Kidney epithelial cell (primary cell): ENCODE results near the gene TASP1. TPM values are rescaled to one million over a fixed set of nuclear protein-coding genes. Genes with fewer than 3 reads are reported as not detected.

Experiments used
- DNase-seq: peaks from one replicate; pipeline ENCODE4 v3.0.0-alpha.2; 2010; ENCODE audit warnings: low read depth
- H3K27me3 ChIP-seq: 2 replicates; pipeline ENCODE4 v1.6.0; 2011; ENCODE audit warnings: low read length; ENCODE audit not compliant: control insufficient read depth, insufficient read depth
- H3K36me3 ChIP-seq: 2 replicates; pipeline ENCODE4 v1.5.1; 2011; ENCODE audit warnings: low read length; ENCODE audit not compliant: control insufficient read depth, insufficient read depth
- H3K4me3 ChIP-seq: 2 replicates; pipeline ENCODE4 v1.5.1; 2011; ENCODE audit warnings: low read depth, mild to moderate bottlenecking, control low read depth, low read length
- total RNA-seq: library from RNA; depleted of rRNA; stranded (reverse); fragments of >200 nt; gene quantifications from 2 replicates; pipeline ENCODE4 v1.2.3, GENCODE V29; 2015
- TF ChIP-seq, protein P1 (sequence below): IDR thresholded peaks from 2 replicates; pipeline ENCODE4 v1.5.1; 2011; ENCODE audit warnings: mild to moderate bottlenecking, moderate library complexity, low read length, control low read depth, inconsistent platforms; ENCODE audit not compliant: insufficient read depth, poor library complexity, severe bottlenecking

The TASP1 gene
- total RNA-seq, 1 donor from 2014 or later: 10.6 TPM

DNA sequence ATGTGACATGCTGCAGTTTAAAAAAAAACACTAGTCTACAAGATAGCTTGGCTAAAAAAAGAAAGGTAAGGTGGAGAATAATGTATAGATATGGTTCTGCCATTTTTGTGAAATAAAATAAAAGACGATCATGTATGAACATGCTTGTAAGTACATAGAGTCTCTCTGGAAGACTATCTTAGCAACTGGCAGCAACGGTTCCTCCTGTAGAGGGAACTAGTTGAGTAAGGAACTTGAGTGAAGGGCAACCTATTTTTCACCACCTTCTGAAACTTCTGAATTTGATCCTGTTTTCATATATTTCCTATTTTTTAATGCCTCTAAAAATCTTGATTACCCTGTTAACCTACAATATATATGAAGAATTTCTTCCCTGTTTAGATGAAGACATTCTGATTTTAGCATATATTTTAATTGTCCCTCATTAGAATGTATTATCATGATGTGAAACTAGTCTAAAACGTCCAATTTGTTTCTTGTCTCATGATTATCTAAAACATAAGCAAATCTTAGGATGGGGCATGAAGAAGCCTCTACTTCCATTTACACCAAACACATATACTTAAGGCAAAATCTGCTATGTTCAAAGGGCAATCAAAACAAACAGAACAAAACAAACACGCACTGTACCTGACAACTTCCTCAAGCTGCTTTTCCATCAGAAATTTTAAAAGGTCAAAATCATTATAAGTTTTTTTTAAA, 215.1 kb downstream of the TASP1 start:
- Histone ChIP-seq H3K36me3 (no peaks in the 10 kb centered on the region), H3K4me3 (no peak overlapping the region), H3K27me3 (no peaks in the 10 kb centered on the region)
- no peak for DNase-seq
- TF ChIP-seq, protein P1, sequence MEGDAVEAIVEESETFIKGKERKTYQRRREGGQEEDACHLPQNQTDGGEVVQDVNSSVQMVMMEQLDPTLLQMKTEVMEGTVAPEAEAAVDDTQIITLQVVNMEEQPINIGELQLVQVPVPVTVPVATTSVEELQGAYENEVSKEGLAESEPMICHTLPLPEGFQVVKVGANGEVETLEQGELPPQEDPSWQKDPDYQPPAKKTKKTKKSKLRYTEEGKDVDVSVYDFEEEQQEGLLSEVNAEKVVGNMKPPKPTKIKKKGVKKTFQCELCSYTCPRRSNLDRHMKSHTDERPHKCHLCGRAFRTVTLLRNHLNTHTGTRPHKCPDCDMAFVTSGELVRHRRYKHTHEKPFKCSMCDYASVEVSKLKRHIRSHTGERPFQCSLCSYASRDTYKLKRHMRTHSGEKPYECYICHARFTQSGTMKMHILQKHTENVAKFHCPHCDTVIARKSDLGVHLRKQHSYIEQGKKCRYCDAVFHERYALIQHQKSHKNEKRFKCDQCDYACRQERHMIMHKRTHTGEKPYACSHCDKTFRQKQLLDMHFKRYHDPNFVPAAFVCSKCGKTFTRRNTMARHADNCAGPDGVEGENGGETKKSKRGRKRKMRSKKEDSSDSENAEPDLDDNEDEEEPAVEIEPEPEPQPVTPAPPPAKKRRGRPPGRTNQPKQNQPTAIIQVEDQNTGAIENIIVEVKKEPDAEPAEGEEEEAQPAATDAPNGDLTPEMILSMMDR: no peak

DNA sequence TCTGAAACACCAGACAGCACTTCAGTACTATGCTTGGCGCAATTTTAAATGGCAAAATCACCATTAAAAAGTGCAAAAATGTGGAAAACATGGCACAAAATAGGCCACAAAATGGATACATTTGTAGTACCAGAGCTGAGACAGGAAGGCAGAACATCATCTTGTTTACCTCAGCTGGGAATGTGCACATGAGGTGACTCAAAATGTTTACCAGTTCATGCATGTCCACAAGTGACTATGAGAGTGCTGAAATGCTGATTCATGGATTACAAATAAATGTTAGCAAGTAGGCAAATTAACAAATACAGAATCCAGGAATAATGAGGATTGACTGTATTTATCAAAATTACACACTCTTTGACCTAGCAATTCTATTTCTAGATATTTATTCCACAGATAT, 216.1 kb downstream of the TASP1 start:
- no peak for DNase-seq
- Histone ChIP-seq H3K36me3 (no peaks in the 10 kb centered on the region), H3K27me3 (no peaks in the 10 kb centered on the region), H3K4me3 (no peak overlapping the region)
- TF ChIP-seq, protein P1: no peak

DNA sequence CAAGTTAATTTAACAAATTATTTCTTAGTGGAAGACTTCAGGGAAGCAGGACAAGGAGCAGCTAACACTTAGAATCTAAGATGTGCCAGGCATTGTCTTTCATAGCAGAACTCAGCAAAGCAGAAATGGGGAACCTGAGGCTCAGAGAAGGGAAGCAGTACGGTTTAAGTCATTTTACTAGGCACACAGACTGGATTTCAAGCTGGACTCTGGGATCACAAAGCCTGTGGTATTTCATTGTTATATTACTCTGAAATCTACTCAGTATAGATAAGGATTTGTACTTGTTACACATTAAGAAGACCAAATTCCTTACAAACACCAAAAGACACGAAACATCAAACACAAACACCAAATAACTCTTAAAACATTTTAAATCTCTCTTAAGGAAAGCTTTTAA, 218.1 kb downstream of the TASP1 start:
- no peaks in the 10 kb centered on the region for H3K27me3 ChIP-seq
- H3K36me3 ChIP-seq: no peaks in the 10 kb centered on the region
- no peak for DNase-seq
- no peak overlapping the region for H3K4me3 ChIP-seq
- TF ChIP-seq, protein P1: no peak

DNA sequence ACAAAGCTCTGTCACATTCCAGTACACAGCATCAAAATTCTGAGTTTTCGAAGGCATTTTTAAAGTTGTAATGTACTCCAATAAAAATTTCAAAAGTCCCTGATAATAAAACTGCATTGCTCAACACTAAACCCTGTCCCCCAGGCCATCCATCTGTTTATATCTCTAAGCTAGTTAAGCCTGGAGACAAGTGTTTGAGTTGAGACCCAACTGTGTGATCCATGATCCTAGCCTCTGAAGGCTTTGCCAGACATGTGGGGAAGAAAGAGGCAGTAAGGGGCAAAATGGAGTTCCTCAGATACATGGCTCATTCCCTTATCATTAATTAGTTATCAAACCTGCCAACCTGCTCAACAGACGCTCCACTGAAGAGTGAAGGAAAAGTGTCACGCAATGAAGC, 219.3 kb downstream of the TASP1 start:
- DNase-seq: no peak
- Histone ChIP-seq H3K36me3 (no peaks in the 10 kb centered on the region), H3K4me3 (no peak overlapping the region), H3K27me3 (no peaks in the 10 kb centered on the region)
- TF ChIP-seq, protein P1: no peak

DNA sequence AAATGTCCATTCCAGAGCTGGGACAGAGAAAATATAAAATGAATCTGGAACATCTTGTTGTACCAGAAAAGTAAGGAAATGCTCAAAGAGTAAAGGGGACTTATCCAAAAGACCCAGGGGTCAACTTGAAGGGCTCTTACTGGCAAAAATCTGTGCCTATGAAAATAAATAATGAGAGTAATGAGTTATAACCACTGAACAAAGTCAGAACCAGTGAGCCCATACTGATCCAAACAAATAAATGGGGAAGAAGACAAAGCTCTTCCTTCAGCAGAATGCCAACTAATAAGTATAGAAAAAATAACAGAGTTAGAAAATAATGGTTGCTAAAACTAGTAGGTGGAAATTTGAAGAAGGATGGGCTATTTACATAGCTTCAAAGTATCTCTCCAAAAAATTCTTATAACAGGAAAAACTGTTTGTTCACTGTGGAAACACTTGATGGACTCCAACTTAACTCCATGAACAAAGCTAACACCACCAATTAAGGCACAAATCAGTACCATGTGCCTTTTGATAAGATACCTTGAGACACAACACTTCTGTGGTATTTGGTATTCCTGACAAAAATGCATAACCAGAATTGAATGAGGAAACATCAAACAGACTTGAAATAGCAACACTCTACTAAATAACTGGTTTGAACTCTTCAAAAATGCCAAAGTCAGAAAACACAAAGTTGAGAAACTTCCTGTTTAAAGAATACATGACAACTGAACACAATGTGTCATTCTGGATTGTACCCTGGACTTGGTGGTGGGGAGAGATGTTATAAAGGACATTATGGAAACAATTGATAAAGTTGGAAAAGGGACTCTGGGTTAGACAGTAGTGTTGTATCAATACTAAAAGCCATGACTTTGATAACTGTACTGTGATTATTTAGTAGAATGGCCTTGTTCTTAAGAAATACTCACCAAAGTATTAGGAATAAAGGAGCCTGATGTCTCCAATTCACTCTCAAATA, 220.2 kb downstream of the TASP1 start:
- no peaks in the 10 kb centered on the region for H3K36me3 ChIP-seq
- DNase-seq: no peak
- H3K4me3 ChIP-seq: no peak overlapping the region
- no peaks in the 10 kb centered on the region for H3K27me3 ChIP-seq
- TF ChIP-seq, protein P1: no peak

DNA sequence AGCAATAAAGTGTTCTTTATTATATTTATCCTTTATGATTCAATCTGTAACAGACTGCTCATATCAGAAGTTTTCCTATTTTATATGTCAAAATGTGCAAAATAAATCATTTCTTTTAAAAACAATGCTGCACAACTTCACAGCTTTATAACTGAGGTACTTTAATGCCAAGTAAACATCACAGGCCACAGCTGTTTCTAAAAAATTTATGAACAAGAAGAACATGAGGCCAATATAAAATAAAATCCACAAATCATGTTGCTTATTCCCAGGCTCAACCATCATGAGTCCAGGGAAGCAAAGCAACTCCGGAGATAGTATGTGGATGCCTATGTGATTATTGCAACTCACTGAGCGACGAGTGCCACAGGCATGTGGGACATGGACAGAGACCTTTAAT, 222.2 kb downstream of the TASP1 start:
- Histone ChIP-seq H3K4me3 (no peak overlapping the region), H3K36me3 (no peaks in the 10 kb centered on the region), H3K27me3 (no peaks in the 10 kb centered on the region)
- TF ChIP-seq, protein P1: no peak
- no peak for DNase-seq
